ENCODE data around the gene PAPPA2.

DNA sequence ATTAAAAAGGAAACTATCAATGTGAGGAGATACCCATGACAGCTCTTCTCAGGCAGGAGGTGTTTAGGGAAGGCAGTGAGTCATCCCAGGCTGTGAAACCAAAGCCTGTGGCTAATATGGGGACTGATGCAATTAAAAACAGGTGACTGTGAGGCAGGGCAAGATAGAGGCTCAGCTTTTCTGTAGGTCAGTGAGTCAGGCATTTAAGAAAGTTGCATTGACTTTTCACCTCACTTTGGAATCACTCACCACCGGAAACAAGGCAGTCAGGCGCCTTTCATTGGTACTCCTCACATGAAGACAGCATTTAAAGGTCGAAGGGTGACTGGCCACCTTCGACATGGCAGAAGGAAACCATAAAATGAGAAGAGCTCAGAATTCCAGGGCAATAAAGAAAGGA lies 54.5 kb downstream of the PAPPA2 start:
- TF ChIP-seq, protein P1, sequence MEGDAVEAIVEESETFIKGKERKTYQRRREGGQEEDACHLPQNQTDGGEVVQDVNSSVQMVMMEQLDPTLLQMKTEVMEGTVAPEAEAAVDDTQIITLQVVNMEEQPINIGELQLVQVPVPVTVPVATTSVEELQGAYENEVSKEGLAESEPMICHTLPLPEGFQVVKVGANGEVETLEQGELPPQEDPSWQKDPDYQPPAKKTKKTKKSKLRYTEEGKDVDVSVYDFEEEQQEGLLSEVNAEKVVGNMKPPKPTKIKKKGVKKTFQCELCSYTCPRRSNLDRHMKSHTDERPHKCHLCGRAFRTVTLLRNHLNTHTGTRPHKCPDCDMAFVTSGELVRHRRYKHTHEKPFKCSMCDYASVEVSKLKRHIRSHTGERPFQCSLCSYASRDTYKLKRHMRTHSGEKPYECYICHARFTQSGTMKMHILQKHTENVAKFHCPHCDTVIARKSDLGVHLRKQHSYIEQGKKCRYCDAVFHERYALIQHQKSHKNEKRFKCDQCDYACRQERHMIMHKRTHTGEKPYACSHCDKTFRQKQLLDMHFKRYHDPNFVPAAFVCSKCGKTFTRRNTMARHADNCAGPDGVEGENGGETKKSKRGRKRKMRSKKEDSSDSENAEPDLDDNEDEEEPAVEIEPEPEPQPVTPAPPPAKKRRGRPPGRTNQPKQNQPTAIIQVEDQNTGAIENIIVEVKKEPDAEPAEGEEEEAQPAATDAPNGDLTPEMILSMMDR (conservative IDR thresholded peaks at IDR 0.05; ENCODE audit: low read depth, low read length): no peak
- TF ChIP-seq EZH2 (IDR thresholded peaks at IDR 0.05; ENCODE audit: low read length, unreplicated experiment) (no peak), EZH2phosphoT487 (IDR thresholded peaks at IDR 0.05; ENCODE audit: borderline replicate concordance, low read length) (no peak)
